Mesenchymal stem cell (in vitro differentiated cells and primary cell): Measurements from ENCODE around the gene KCNF1.
"Not testable (repeated sequence)": the region's sequence is repeated elsewhere in the genome, so short reads cannot be mapped to it uniquely, and the experiment has no call there.

Source experiments
- DNase-seq: peaks from one replicate; pipeline ENCODE4 v3.0.0-alpha.2; 2013
- H2AFZ ChIP-seq: one replicate; pipeline ENCODE4 v1.6.1; 2013; ENCODE audit warnings: low read depth, mild to moderate bottlenecking, control low read depth, inconsistent platforms, low read length, moderate library complexity
- H2AK5ac ChIP-seq: 2 replicates; pipeline ENCODE4 v1.6.1; 2013; ENCODE audit warnings: low read length, moderate library complexity, mild to moderate bottlenecking, inconsistent platforms; ENCODE audit not compliant: severe bottlenecking
- H2BK120ac ChIP-seq: one replicate; pipeline ENCODE4 v1.6.1; 2013; ENCODE audit warnings: low read depth, mild to moderate bottlenecking, inconsistent platforms, low read length, moderate library complexity
- H2BK12ac ChIP-seq, 2 experiments: one replicate each; pipeline ENCODE4 v1.6.1; 2013; ENCODE audit warnings: inconsistent platforms in 2 of 2, low read length in 2 of 2, mild to moderate bottlenecking in 2 of 2, moderate library complexity in 2 of 2, control low read depth in 1 of 2
- H2BK15ac ChIP-seq: one replicate; pipeline ENCODE4 v1.6.1; 2013; ENCODE audit warnings: mild to moderate bottlenecking, low read depth, inconsistent platforms; ENCODE audit not compliant: poor library complexity, severe bottlenecking
- H2BK5ac ChIP-seq: 2 replicates; pipeline ENCODE4 v1.6.1; 2013; ENCODE audit warnings: low read depth, mild to moderate bottlenecking, low read length, control low read depth, inconsistent platforms; ENCODE audit not compliant: poor library complexity, severe bottlenecking
- H3K14ac ChIP-seq, 2 experiments: one replicate each; pipeline ENCODE4 v1.6.1; 2013; ENCODE audit warnings: inconsistent platforms in 2 of 2, low read length in 2 of 2, control low read depth in 1 of 2, mild to moderate bottlenecking in 1 of 2, moderate library complexity in 1 of 2
- H3K18ac ChIP-seq, 2 experiments: one replicate each; pipeline ENCODE4 v1.6.1; 2013; ENCODE audit warnings: inconsistent platforms in 2 of 2, low read length in 2 of 2, control low read depth in 1 of 2, low read depth in 1 of 2, mild to moderate bottlenecking in 1 of 2
- H3K23ac ChIP-seq, 2 experiments: one replicate each; pipeline ENCODE4 v1.6.1; 2013; ENCODE audit warnings: inconsistent platforms in 2 of 2, low read length in 2 of 2, mild to moderate bottlenecking in 2 of 2, moderate library complexity in 2 of 2, control low read depth in 1 of 2
- H3K27ac ChIP-seq: 2 replicates; pipeline ENCODE4 v1.5.1; 2013; ENCODE audit warnings: mild to moderate bottlenecking, moderate library complexity, low read length, control low read depth, inconsistent platforms; ENCODE audit not compliant: poor library complexity, severe bottlenecking
- H3K27me3 ChIP-seq, 2 experiments: 2 replicates each; pipeline versions ENCODE4 v1.6.1 to v1.7.0; 2013; ENCODE audit warnings: low read length in 2 of 2, mild to moderate bottlenecking in 2 of 2, moderate library complexity in 2 of 2, control low read depth in 1 of 2, inconsistent platforms in 1 of 2; ENCODE audit not compliant: control insufficient read depth in 1 of 2, insufficient read depth in 1 of 2
- H3K36me3 ChIP-seq, 2 experiments: 2 replicates each; pipeline versions ENCODE4 v1.6.1 to v1.7.0; 2013; ENCODE audit warnings: low read length in 2 of 2, control low read depth in 1 of 2, inconsistent platforms in 1 of 2, low read depth in 1 of 2, mild to moderate bottlenecking in 1 of 2; ENCODE audit not compliant: insufficient read depth in 2 of 2, control insufficient read depth in 1 of 2
- H3K4ac ChIP-seq, 2 experiments: one replicate each; pipeline ENCODE4 v1.6.1; 2013; ENCODE audit warnings: inconsistent platforms in 2 of 2, low read length in 2 of 2, mild to moderate bottlenecking in 2 of 2, moderate library complexity in 2 of 2, control low read depth in 1 of 2, low read depth in 1 of 2
- H3K4me1 ChIP-seq: 2 replicates; pipeline ENCODE4 v1.6.1; 2013; ENCODE audit warnings: low read depth, low read length, control low read depth; ENCODE audit not compliant: control insufficient read depth, insufficient read depth
- H3K4me2 ChIP-seq: 2 replicates; pipeline ENCODE4 v1.6.1; 2013; ENCODE audit warnings: low read length, mild to moderate bottlenecking, inconsistent platforms; ENCODE audit not compliant: poor library complexity, severe bottlenecking
- H3K4me3 ChIP-seq, 2 experiments: 2 replicates each; pipeline versions ENCODE4 v1.5.1 to v1.7.0; 2013; ENCODE audit warnings: low read length in 2 of 2, mild to moderate bottlenecking in 2 of 2, control low read depth in 1 of 2, low read depth in 1 of 2; ENCODE audit not compliant: insufficient read depth in 1 of 2
- H3K79me1 ChIP-seq: replicated peaks from 2 replicates; pipeline ENCODE4 v1.6.1; 2013; ENCODE audit warnings: mild to moderate bottlenecking, control low read depth, low read length, inconsistent platforms; ENCODE audit not compliant: poor library complexity, severe bottlenecking
- H3K9ac ChIP-seq: 2 replicates; pipeline ENCODE4 v1.7.0; 2013; ENCODE audit warnings: mild to moderate bottlenecking, low read length, moderate library complexity
- H3K9me3 ChIP-seq: 2 replicates; pipeline ENCODE4 v1.7.0; 2013; ENCODE audit warnings: mild to moderate bottlenecking, low read length; ENCODE audit not compliant: control insufficient read depth
- H4K8ac ChIP-seq: one replicate; pipeline ENCODE4 v1.6.1; 2013; ENCODE audit warnings: inconsistent platforms, mild to moderate bottlenecking, low read length, moderate library complexity
- H4K91ac ChIP-seq: one replicate; pipeline ENCODE4 v1.6.1; 2013; ENCODE audit warnings: mild to moderate bottlenecking, low read length, inconsistent platforms
- WGBS: methylation state at CpG from one replicate; pipeline ENCODE4 v1.1.7; 2013; ENCODE audit warnings: mixed read lengths; 5-methylcytosine and 5-hydroxymethylcytosine counted together

KCNF1 gene

DNA sequence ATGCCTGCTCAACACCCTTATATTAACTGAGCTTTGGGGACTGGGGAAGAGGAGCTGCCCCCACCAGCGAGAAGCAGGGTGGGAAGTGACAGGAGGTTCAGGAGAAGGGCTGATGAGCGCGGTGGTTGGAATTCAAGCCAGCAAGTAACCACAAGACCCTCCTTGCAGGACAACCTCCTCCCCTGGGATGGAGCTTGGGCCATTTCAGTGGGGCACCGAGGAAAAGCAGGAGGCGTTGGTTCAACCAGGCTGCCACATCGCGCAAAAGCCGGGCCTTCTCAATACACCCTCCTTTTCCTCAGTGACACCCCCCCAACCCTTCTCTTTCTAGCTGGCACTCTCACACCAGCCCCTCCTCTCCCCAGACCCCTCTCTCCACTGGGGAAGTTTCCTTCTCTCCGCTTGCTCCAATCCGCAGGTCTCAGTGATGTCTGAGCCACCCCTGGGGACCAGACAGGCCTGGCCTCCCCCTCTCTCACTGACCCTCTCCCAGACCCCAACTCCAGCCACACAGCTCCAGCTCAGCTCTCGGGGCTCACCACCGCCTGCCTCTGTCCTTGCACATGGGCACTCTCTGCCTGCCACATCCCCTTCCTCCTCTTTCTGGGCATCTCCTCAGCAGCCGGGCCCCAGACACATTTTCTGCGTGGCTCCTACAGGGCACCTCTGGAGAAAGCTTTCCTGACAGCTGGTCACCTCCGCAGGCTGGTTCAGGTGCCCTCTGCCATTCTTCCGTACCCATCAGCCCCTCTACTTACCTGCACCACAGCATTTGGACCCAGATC, 44.5 kb downstream of the KCNF1 start:
- H3K9ac ChIP-seq, result no peak overlapping the region
- WGBS, result 92% methylated on average over 14 of the region's 16 CpGs

DNA sequence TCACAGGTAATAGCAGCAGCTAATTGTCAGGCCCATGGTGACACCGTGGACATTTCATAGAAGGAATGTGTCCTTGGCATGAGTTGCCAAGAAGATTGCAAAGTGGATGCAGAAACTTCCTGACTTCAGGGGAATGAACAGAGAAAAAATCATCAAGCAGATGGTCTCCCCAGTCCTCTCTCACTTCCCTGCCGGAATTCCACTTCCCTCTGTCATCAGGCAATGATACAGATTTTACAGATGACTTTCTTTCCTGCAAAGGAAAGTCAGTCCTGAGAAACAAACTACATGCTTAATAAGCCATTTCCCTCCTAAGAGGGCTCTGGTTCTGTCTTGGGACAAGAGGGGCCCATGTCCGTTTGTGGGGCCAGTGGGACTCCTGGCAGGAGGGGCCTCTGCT, 45.7 kb downstream of the KCNF1 start:
- Histone ChIP-seq H3K4me2 (no peak overlapping the region), H3K79me1 (no peaks in the 10 kb centered on the region), H3K23ac (peak overlapping the region in 1 of 2 experiments; percentile 66), H3K36me3 (no peaks in the 10 kb centered on the region), H2BK5ac (no peak overlapping the region), H3K27me3 (peaks cover 9 to 26% of the 10 kb centered on the region in 2 experiments), H2AFZ (no peak overlapping the region), H3K27ac (no peak overlapping the region), H3K4ac (no peak overlapping the region), H3K14ac (no peak overlapping the region), H3K4me3 (no peak overlapping the region), H3K4me1 (peaks cover 7% of the 10 kb centered on the region), H3K9me3 (no peaks in the 10 kb centered on the region), H2BK120ac (no peak overlapping the region), H4K91ac (no peak overlapping the region), H4K8ac (no peak overlapping the region), H2AK5ac (no peak overlapping the region), H2BK15ac (no peak overlapping the region), H3K9ac (no peak overlapping the region), H3K18ac (no peak overlapping the region), H2BK12ac (no peak overlapping the region)
- WGBS, result 69% methylated on average over 2 of the region's 3 CpGs
- DNase-seq, result peak; percentile 12

More for the DNA sequence above, 44.5 kb downstream of the KCNF1 start:
- no peak overlapping the region for H2BK5ac ChIP-seq
- no peak overlapping the region for H2BK15ac ChIP-seq
- H3K36me3 ChIP-seq, result no peaks in the 10 kb centered on the region
- H3K4ac ChIP-seq, result no peak overlapping the region
- H4K91ac ChIP-seq, result no peak overlapping the region
- H3K4me1 ChIP-seq, result peaks cover 7% of the 10 kb centered on the region
- no peaks in the 10 kb centered on the region for H3K79me1 ChIP-seq
- no peaks in the 10 kb centered on the region for H3K9me3 ChIP-seq
- peak overlapping the region in 1 of 2 experiments; percentile 23 for H2BK12ac ChIP-seq
- no peak overlapping the region for H4K8ac ChIP-seq
- H3K23ac ChIP-seq, result no peak overlapping the region
- no peak overlapping the region for H2BK120ac ChIP-seq
- H3K14ac ChIP-seq, result no peak overlapping the region
- peaks cover 19 to 38% of the 10 kb centered on the region in 2 experiments for H3K27me3 ChIP-seq
- H2AK5ac ChIP-seq, result no peak overlapping the region
- H2AFZ ChIP-seq, result no peak overlapping the region
- no peak overlapping the region for H3K4me3 ChIP-seq
- H3K18ac ChIP-seq, result no peak overlapping the region
- DNase-seq, result no peak
- no peak overlapping the region for H3K27ac ChIP-seq
- H3K4me2 ChIP-seq, result no peak overlapping the region

- H2AK5ac ChIP-seq, DNase-seq: not testable (repeated sequence)
- 98% methylated on average over 3 of the region's 3 CpGs for WGBS
These were observed 46.7 kb downstream of the KCNF1 start for GRCh38 chr2:10958452-10958851.

GRCh38 chr2:10960606-10961489, 49.1 kb downstream of the KCNF1 start:
- no peaks in the 10 kb centered on the region for H3K9me3 ChIP-seq
- H2AK5ac ChIP-seq, result no peak overlapping the region
- H3K27me3 ChIP-seq, result peaks cover 20 to 30% of the 10 kb centered on the region in 2 experiments
- no peaks in the 10 kb centered on the region for H3K36me3 ChIP-seq
- no peak overlapping the region for H3K4me3 ChIP-seq
- H4K8ac ChIP-seq, result peak overlapping the region; percentile 20
- H2AFZ ChIP-seq, result no peak overlapping the region
- H3K18ac ChIP-seq, result no peak overlapping the region
- H3K79me1 ChIP-seq, result no peaks in the 10 kb centered on the region
- H3K9ac ChIP-seq, result no peak overlapping the region
- 93% methylated on average over 58 of the region's 58 CpGs for WGBS
- no peak overlapping the region for H3K4ac ChIP-seq
- H3K14ac ChIP-seq, result no peak overlapping the region
- no peak overlapping the region for H3K23ac ChIP-seq
- H2BK12ac ChIP-seq, result peak overlapping the region; percentile 3 to 56
- H3K4me2 ChIP-seq, result no peak overlapping the region
- H3K4me1 ChIP-seq, result no peaks in the 10 kb centered on the region
- H2BK15ac ChIP-seq, result peak overlapping the region; percentile 71
- peak overlapping the region; percentile 86 for H4K91ac ChIP-seq
- DNase-seq, result no peak
- H3K27ac ChIP-seq, result no peak overlapping the region
- peak overlapping the region; percentile 27 for H2BK120ac ChIP-seq
- H2BK5ac ChIP-seq, result no peak overlapping the region

More at GRCh38 chr2:10958452-10958851, 46.7 kb downstream of the KCNF1 start:
- H3K36me3 ChIP-seq, H2BK5ac ChIP-seq, H3K9me3 ChIP-seq, H2BK15ac ChIP-seq, H3K27ac ChIP-seq, H3K4me1 ChIP-seq, H3K4me2 ChIP-seq, H3K4me3 ChIP-seq, H2BK120ac ChIP-seq, H3K18ac ChIP-seq, H3K79me1 ChIP-seq, H3K4ac ChIP-seq, H4K8ac ChIP-seq, H3K23ac ChIP-seq, H3K9ac ChIP-seq, H4K91ac ChIP-seq, H2AFZ ChIP-seq, H3K14ac ChIP-seq, H2BK12ac ChIP-seq: not testable (repeated sequence)
- peaks cover 7 to 20% of the 10 kb centered on the region in 2 experiments for H3K27me3 ChIP-seq
